ENCODE results near the gene SCD5. TPM values are rescaled to one million over a fixed set of nuclear protein-coding genes. Genes with fewer than 3 reads are reported as not detected.

SCD5 gene
- total RNA-seq, 1 donor from 2014 or later = 0.25 TPM

- intact Hi-C loops (cut with micrococcal nuclease) = no loop called here
Measured at GRCh38 chr4:82773057-82773456, 25.5 kb downstream of the SCD5 start.

- intact Hi-C loops (cut with micrococcal nuclease) = no loop called here
Measured at GRCh38 chr4:82770607-82771006, 28.0 kb downstream of the SCD5 start.

- intact Hi-C loops (cut with micrococcal nuclease) = no loop called here
Measured at GRCh38 chr4:82765134-82765533, 33.5 kb downstream of the SCD5 start.

GRCh38 chr4:82761229-82761628, 37.4 kb downstream of the SCD5 start:
- intact Hi-C loops (cut with micrococcal nuclease) = no loop called here

GRCh38 chr4:82758701-82759685, 39.6 kb downstream of the SCD5 start:
- intact Hi-C loops (cut with micrococcal nuclease) = no loop called here

- intact Hi-C loops (cut with micrococcal nuclease) = no loop called here
Measured at GRCh38 chr4:82756061-82756460, 42.5 kb downstream of the SCD5 start.

GRCh38 chr4:82755650-82756049, 42.9 kb downstream of the SCD5 start:
- intact Hi-C loops (cut with micrococcal nuclease) = no loop called here

- intact Hi-C loops (cut with micrococcal nuclease) = no loop called here
Measured at GRCh38 chr4:82754513-82755165, 44.0 kb downstream of the SCD5 start.

- intact Hi-C loops (cut with micrococcal nuclease) = no loop called here
Measured at GRCh38 chr4:82753725-82754410, 44.7 kb downstream of the SCD5 start.

- intact Hi-C loops (cut with micrococcal nuclease) = no loop called here
Measured at GRCh38 chr4:82753238-82753637, 45.4 kb downstream of the SCD5 start.

GRCh38 chr4:82748810-82749470, 49.7 kb downstream of the SCD5 start:
- intact Hi-C loops (cut with micrococcal nuclease) = no loop called here

GRCh38 chr4:82747686-82748575, 50.7 kb downstream of the SCD5 start:
- intact Hi-C loops (cut with micrococcal nuclease) = no loop called here

GRCh38 chr4:82746705-82747574, 51.7 kb downstream of the SCD5 start:
- intact Hi-C loops (cut with micrococcal nuclease) = no loop called here

GRCh38 chr4:82745173-82745842, 53.3 kb downstream of the SCD5 start:
- intact Hi-C loops (cut with micrococcal nuclease) = no loop called here

GRCh38 chr4:82744284-82744968, 54.2 kb downstream of the SCD5 start:
- intact Hi-C loops (cut with micrococcal nuclease) = no loop called here

- intact Hi-C loops (cut with micrococcal nuclease) = no loop called here
Measured at GRCh38 chr4:82741188-82741587, 57.4 kb downstream of the SCD5 start.

GRCh38 chr4:82739287-82740190, 59.1 kb downstream of the SCD5 start:
- intact Hi-C loops (cut with micrococcal nuclease) = loop anchor here (1.0 to 2.0 kb wide), 3 partner anchors 277 to 1335 kb away; no protein-coding TSS in a partner anchor

Measured in T-helper 1 cell treated with Interleukin-12 subunit alpha and Interleukin-12 subunit beta and Interleukin-4 antibody, amounts not matched to agents 30 ng/mL and 1 ng/mL, for 36 hours (primary cell).